Stimulated activated naive CD8-positive, alpha-beta T cell treated with anti-CD3 and anti-CD28 coated beads, Interleukin-15, amount 100 ng/mL, for 72 hours (primary cell): ENCODE data around the gene SPRN.
"Not testable (repeated sequence)": the region's sequence is repeated elsewhere in the genome, so short reads cannot be mapped to it uniquely, and the experiment has no call there.

Experiments used
- ATAC-seq: fragments of 150-1000 bp; cut with Tn5 transposase; 2 replicates; pipeline ENCODE4 v1.10.0; 2021; ENCODE audit warnings: mild to moderate bottlenecking, moderate library complexity
- DNase-seq, 2 donors: peaks; one replicate each; pipeline ENCODE4 v3.0.0; 2021 to 2022
- H3K27ac Mint-ChIP-seq, 2 donors: one replicate each; pipeline ENCODE4 v1.8.0; 2022; ENCODE audit warnings: mild to moderate bottlenecking in 2 of 2, mixed read lengths in 2 of 2, moderate library complexity in 2 of 2
- H3K27me3 Mint-ChIP-seq: one replicate; pipeline ENCODE4 v1.8.0; 2022; ENCODE audit warnings: mixed read lengths
- H3K4me1 Mint-ChIP-seq: one replicate; pipeline ENCODE4 v1.8.0; 2022; ENCODE audit warnings: mild to moderate bottlenecking, mixed read lengths
- H3K4me3 Mint-ChIP-seq, 2 donors: one replicate each; pipeline ENCODE4 v1.8.0; 2022; ENCODE audit warnings: mild to moderate bottlenecking in 2 of 2, mixed read lengths in 2 of 2, moderate library complexity in 1 of 2
- H3K9me3 Mint-ChIP-seq, 2 donors: one replicate each; pipeline ENCODE4 v1.8.0; 2022; ENCODE audit warnings: mixed read lengths in 2 of 2

The SPRN gene

DNA sequence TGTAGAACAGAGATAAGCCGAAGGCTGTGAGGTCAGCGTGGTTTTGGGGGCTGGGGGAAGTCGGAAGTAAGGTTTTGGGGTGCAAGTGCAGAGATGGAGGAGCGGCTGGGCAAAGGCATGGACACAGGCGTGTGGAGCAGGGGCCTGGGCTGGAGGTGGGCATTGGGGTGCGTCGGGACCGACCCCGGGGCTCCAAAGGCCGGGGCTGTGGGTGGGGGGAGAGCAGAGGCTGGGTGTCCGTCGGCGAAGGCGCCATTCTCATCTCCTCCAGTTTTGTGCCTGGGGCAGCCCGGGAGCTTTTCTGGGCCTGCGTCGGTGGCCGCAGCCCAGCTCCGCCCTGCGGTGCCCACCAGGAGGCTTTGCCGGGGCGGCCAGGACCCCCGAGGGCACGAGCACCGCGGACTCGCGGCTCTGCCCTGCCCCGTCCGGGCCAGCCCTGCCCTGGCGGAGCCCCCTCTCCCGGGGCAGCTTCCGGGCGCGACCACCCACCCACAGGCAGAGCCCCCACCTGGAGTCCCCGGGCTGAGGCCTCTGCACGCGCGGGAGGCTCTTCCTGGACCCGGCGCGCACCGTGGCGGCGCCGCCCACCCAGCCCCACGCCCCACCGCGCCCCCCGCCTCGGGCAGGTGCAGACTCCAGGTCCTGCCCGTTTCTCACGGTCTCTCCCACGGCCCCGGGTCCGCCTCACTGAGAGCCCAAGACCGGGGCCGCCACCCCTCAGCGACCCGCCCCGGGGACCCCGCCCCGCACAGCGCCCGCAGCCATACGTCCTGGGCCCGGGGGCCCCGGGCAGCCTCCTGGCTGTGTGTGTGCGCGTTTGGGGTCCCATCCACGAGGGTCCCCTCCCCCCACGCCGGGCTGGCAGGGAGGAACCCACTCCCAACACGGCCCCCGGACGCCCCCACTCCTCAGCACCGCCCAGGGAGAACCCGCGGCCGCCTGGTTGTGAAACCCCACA, 21.6 kb upstream of the SPRN start:
- peaks cover 27% of the 10 kb centered on the region for H3K27me3 Mint-ChIP-seq
- no peak overlapping the region for H3K27ac Mint-ChIP-seq

GRCh38 chr10:133445268-133445732, 20.9 kb upstream of the SPRN start:
- ATAC-seq (no peak), DNase-seq (no peak)
- H3K9me3 Mint-ChIP-seq: peaks cover 20 to 46% of the 10 kb centered on the region in 2 donors
- H3K27ac Mint-ChIP-seq: no peak overlapping the region
- H3K4me3 Mint-ChIP-seq: no peak overlapping the region
- H3K4me1 Mint-ChIP-seq: peaks cover 17% of the 10 kb centered on the region
- H3K27me3 Mint-ChIP-seq: peaks cover 27% of the 10 kb centered on the region

More for the DNA sequence above, 21.6 kb upstream of the SPRN start:
- DNase-seq: no peak
- H3K4me3 Mint-ChIP-seq: no peak overlapping the region
- H3K9me3 Mint-ChIP-seq: peaks cover 20 to 46% of the 10 kb centered on the region in 2 donors
- peak; percentile 65 for ATAC-seq
- peaks cover 17% of the 10 kb centered on the region for H3K4me1 Mint-ChIP-seq

- Mint-ChIP-seq H3K27ac (no peak overlapping the region), H3K27me3 (peaks cover 27% of the 10 kb centered on the region), H3K9me3 (peaks cover 20 to 44% of the 10 kb centered on the region in 2 donors), H3K4me1 (peaks cover 17% of the 10 kb centered on the region), H3K4me3 (no peak overlapping the region)
- no peak for DNase-seq
- ATAC-seq: no peak
Measured at GRCh38 chr10:133444342-133445267, 20.2 kb upstream of the SPRN start.

GRCh38 chr10:133442967-133443924, 18.8 kb upstream of the SPRN start:
- Mint-ChIP-seq H3K4me1 (peaks cover 24% of the 10 kb centered on the region), H3K27me3 (peaks cover 27% of the 10 kb centered on the region), H3K27ac (peak overlapping the region in 1 of 2 donors; percentile 68), H3K9me3 (peaks cover 14 to 31% of the 10 kb centered on the region in 2 donors), H3K4me3 (peak overlapping the region in 1 of 2 donors; percentile 48)
- no peak for DNase-seq
- no peak for ATAC-seq

GRCh38 chr10:133442191-133442966, 18.0 kb upstream of the SPRN start:
- DNase-seq (peak in 1 of 2 donors; percentile 46), ATAC-seq (peak; percentile 83)

DNA sequence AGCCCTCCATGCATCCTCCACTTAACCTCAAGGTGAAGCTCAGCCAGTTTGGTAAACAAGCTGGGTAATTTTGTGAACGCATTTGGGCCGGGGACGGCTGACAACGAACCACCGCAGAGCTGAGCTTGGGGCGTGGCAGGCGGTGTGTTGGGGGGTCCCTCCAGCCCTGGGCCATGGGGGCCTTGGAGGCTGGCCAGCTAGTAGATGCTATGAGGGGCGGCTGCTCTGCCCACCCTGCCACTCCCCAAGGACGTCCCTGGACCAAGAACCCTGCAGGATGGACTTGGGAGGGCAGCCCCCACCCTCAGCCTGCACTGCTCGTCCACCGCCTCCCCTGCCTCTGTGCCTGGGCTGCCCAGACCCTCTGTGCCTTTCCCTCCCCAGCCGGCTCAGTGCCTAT, 17.4 kb upstream of the SPRN start:
- Mint-ChIP-seq H3K4me1 (peaks cover 28% of the 10 kb centered on the region), H3K4me3 (peak overlapping the region in 1 of 2 donors; percentile 48), H3K9me3 (peaks cover 3 to 17% of the 10 kb centered on the region in 2 donors), H3K27me3 (peaks cover 33% of the 10 kb centered on the region), H3K27ac (no peak overlapping the region)
- DNase-seq (no peak), ATAC-seq (no peak)

More at GRCh38 chr10:133442191-133442966, 18.0 kb upstream of the SPRN start:
- Mint-ChIP-seq H3K4me3 (peak overlapping the region; percentile 19 to 48), H3K27ac (peak overlapping the region in 1 of 2 donors; percentile 68), H3K27me3 (peaks cover 29% of the 10 kb centered on the region), H3K9me3 (peaks cover 7 to 23% of the 10 kb centered on the region in 2 donors), H3K4me1 (peaks cover 28% of the 10 kb centered on the region)

DNA sequence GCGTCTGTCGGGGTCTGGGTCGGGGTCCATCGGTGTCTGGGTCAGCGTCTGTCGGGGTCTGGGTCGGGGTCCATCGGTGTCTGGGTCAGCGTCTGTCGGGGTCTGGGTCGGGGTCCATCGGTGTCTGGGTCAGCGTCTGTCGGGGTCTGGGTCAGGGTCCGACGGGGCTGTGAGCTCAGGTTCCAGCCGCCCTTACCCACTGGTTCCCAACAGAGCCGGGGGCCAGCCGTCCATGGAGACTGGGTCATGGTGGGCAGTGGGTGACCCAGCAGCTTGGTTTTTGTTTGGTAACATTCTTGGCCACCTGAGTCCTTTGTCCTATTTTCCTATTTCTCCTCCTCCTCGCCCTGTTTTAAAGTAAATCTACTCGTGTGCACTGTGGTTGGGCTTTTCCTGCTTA, 16.9 kb upstream of the SPRN start:
- H3K27me3 Mint-ChIP-seq: peaks cover 33% of the 10 kb centered on the region
- ATAC-seq, H3K27ac Mint-ChIP-seq, H3K4me3 Mint-ChIP-seq, DNase-seq: not testable (repeated sequence)
- peaks cover 28% of the 10 kb centered on the region for H3K4me1 Mint-ChIP-seq
- peaks cover 4 to 13% of the 10 kb centered on the region in 2 donors for H3K9me3 Mint-ChIP-seq

DNA sequence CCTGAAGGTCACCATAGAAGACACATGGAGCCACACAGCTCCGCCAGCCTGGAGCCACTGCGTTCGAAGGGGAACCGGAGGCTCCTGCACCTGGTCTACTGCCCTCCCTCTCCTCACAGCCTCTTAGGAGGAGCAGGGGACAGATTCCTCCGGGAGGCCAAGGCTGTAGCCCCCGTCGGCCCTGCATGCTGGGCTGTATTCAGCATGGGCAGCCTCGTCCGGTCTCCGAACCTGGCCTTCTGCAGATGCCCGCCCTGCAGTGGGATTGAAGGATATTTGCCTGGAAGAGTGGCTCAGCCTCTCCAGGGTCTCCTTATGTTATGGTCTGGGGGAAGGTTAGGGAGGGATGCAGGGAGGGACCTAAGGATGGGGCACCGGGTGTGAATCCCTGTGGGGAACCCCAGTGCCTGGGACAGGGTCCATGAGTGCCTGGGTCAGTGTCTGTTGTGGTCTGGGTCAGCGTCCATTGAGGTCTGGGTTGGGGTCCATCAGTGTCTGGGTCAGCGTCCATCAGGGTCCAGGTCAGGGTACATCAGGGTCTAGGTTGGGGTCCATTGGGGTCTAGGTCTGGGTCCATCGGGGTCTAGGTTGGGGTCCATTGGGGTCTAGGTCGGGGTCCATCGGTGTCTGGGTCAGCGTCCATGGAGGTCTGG, 16.3 kb upstream of the SPRN start:
- DNase-seq: no peak
- peaks cover 33% of the 10 kb centered on the region for H3K27me3 Mint-ChIP-seq
- no peak overlapping the region for H3K4me3 Mint-ChIP-seq
- peaks cover 28% of the 10 kb centered on the region for H3K4me1 Mint-ChIP-seq
- H3K27ac Mint-ChIP-seq: no peak overlapping the region
- peaks cover 4 to 11% of the 10 kb centered on the region in 2 donors for H3K9me3 Mint-ChIP-seq
- no peak for ATAC-seq

- Mint-ChIP-seq H3K27ac (peak overlapping the region in 1 of 2 donors; percentile 60), H3K4me1 (peaks cover 28% of the 10 kb centered on the region), H3K27me3 (peaks cover 24% of the 10 kb centered on the region), H3K9me3 (peaks cover under 1 to 4% of the 10 kb centered on the region in 2 donors), H3K4me3 (no peak overlapping the region)
- no peak for ATAC-seq
- DNase-seq: no peak
Measured at GRCh38 chr10:133439517-133440461, 15.4 kb upstream of the SPRN start.

- Mint-ChIP-seq H3K4me1 (peaks cover 28% of the 10 kb centered on the region), H3K27me3 (peaks cover 30% of the 10 kb centered on the region), H3K9me3 (peaks cover 0 to 4% of the 10 kb centered on the region in 2 donors), H3K4me3 (no peak overlapping the region), H3K27ac (no peak overlapping the region)
- no peak for DNase-seq
- ATAC-seq: peak; percentile 51
Measured at GRCh38 chr10:133438711-133439273, 14.4 kb upstream of the SPRN start.

- not testable (repeated sequence) for DNase-seq, H3K4me1 Mint-ChIP-seq, H3K27ac Mint-ChIP-seq, H3K4me3 Mint-ChIP-seq
- peak; percentile 45 for ATAC-seq
- H3K27me3 Mint-ChIP-seq: peaks cover 28% of the 10 kb centered on the region
- peaks cover 4 to 10% of the 10 kb centered on the region in 2 donors for H3K9me3 Mint-ChIP-seq
Measured at GRCh38 chr10:133432789-133433188, 8.4 kb upstream of the SPRN start.

GRCh38 chr10:133431888-133432613, 7.6 kb upstream of the SPRN start:
- not testable (repeated sequence) for H3K4me3 Mint-ChIP-seq, H3K27ac Mint-ChIP-seq, H3K4me1 Mint-ChIP-seq, DNase-seq
- H3K9me3 Mint-ChIP-seq: peaks cover 4 to 10% of the 10 kb centered on the region in 2 donors
- peaks cover 23% of the 10 kb centered on the region for H3K27me3 Mint-ChIP-seq
- ATAC-seq: peak; percentile 48
